H9 (cell line): Measurements from ENCODE around the gene NHERF2. TPM values are rescaled to one million over a fixed set of nuclear protein-coding genes. Genes with fewer than 3 reads are reported as not detected.
A peak's percentile ranks its signal among the peaks of the same experiment; 100 is the strongest.

Experiments used
- DNase-seq: peaks from one replicate; pipeline ENCODE4 v3.0.0-alpha.2; 2017
- H2AFZ ChIP-seq: one replicate; pipeline ENCODE4 v1.6.1; 2013; ENCODE audit warnings: mild to moderate bottlenecking, low read length, control low read depth, moderate library complexity
- H2AK5ac ChIP-seq: 2 replicates; pipeline ENCODE4 v1.6.1; 2013; ENCODE audit warnings: low read length, control low read depth, mixed read lengths; ENCODE audit not compliant: insufficient read length
- H2BK120ac ChIP-seq: one replicate; pipeline ENCODE4 v1.6.1; 2013; ENCODE audit warnings: low read depth, mild to moderate bottlenecking, low read length, control low read depth, inconsistent platforms; ENCODE audit not compliant: poor library complexity, severe bottlenecking
- H2BK12ac ChIP-seq: 2 replicates; pipeline ENCODE4 v1.6.1; 2013; ENCODE audit warnings: low read length, control low read depth, mixed read lengths, low read depth; ENCODE audit not compliant: insufficient read length
- H2BK15ac ChIP-seq: 2 replicates; pipeline ENCODE4 v1.6.1; 2013; ENCODE audit warnings: low read depth, low read length, control low read depth
- H2BK20ac ChIP-seq: one replicate; pipeline ENCODE4 v1.6.1; 2013; ENCODE audit warnings: low read depth, mild to moderate bottlenecking, low read length, control low read depth, inconsistent platforms; ENCODE audit not compliant: poor library complexity, severe bottlenecking
- H2BK5ac ChIP-seq: 2 replicates; pipeline ENCODE4 v1.6.1; 2013; ENCODE audit warnings: low read length, control low read depth, mixed read lengths; ENCODE audit not compliant: insufficient read length
- H3K14ac ChIP-seq: 2 replicates; pipeline ENCODE4 v1.6.1; 2013; ENCODE audit warnings: low read length, control low read depth; ENCODE audit not compliant: insufficient read depth
- H3K18ac ChIP-seq: 2 replicates; pipeline ENCODE4 v1.6.1; 2013; ENCODE audit warnings: low read depth, mild to moderate bottlenecking, mixed read lengths, low read length, control low read depth; ENCODE audit not compliant: insufficient read length
- H3K23ac ChIP-seq: 2 replicates; pipeline ENCODE4 v1.6.1; 2013; ENCODE audit warnings: low read length, control low read depth, mixed read lengths, low read depth; ENCODE audit not compliant: insufficient read length
- H3K23me2 ChIP-seq: 2 replicates; pipeline ENCODE4 v1.6.1; 2013; ENCODE audit warnings: low read depth, mild to moderate bottlenecking, mixed read lengths, low read length, control low read depth; ENCODE audit not compliant: insufficient read length, poor library complexity, severe bottlenecking
- H3K27ac ChIP-seq: 2 replicates; pipeline ENCODE4 v1.5.1; 2013; ENCODE audit warnings: low read length, control low read depth, mixed read lengths, low read depth; ENCODE audit not compliant: insufficient read length
- H3K27me3 ChIP-seq: 2 replicates; pipeline ENCODE4 v1.6.1; 2013; ENCODE audit warnings: low read length, control low read depth, inconsistent platforms; ENCODE audit not compliant: insufficient read depth
- H3K4ac ChIP-seq: 2 replicates; pipeline ENCODE4 v1.6.1; 2013; ENCODE audit warnings: low read depth, mild to moderate bottlenecking, control low read depth, inconsistent platforms, low read length, moderate library complexity
- H3K4me1 ChIP-seq: 2 replicates; pipeline ENCODE4 v1.6.1; 2013; ENCODE audit warnings: low read length, control low read depth, inconsistent platforms; ENCODE audit not compliant: insufficient read depth
- H3K4me2 ChIP-seq: 2 replicates; pipeline ENCODE4 v1.6.1; 2013; ENCODE audit warnings: low read length, control low read depth, mixed read lengths; ENCODE audit not compliant: insufficient read length, insufficient read depth
- H3K56ac ChIP-seq: 2 replicates; pipeline ENCODE4 v1.6.1; 2013; ENCODE audit warnings: low read depth, mild to moderate bottlenecking, mixed read lengths, low read length, control low read depth; ENCODE audit not compliant: insufficient read length
- H3K79me1 ChIP-seq: 2 replicates; pipeline ENCODE4 v1.6.1; 2013; ENCODE audit warnings: low read depth, mild to moderate bottlenecking, moderate library complexity, low read length, control low read depth, inconsistent platforms; ENCODE audit not compliant: insufficient read depth, poor library complexity, severe bottlenecking
- H3K79me2 ChIP-seq: 2 replicates; pipeline ENCODE4 v1.6.1; 2013; ENCODE audit warnings: low read length, control low read depth, inconsistent platforms; ENCODE audit not compliant: insufficient read depth
- H3K9ac ChIP-seq: 2 replicates; pipeline ENCODE4 v1.6.1; 2013; ENCODE audit warnings: low read length, control low read depth, mixed read lengths; ENCODE audit not compliant: insufficient read length; ENCODE audit errors: extremely low read depth
- H3K9me3 ChIP-seq: one replicate; pipeline ENCODE4 v1.6.1; 2013; ENCODE audit warnings: low read depth, low read length, inconsistent platforms; ENCODE audit not compliant: control insufficient read depth
- H3T11ph ChIP-seq: one replicate; pipeline ENCODE4 v1.6.1; 2013; ENCODE audit warnings: mild to moderate bottlenecking, low read length, control low read depth, inconsistent platforms
- H4K20me1 ChIP-seq: one replicate; pipeline ENCODE4 v1.6.1; 2013; ENCODE audit not compliant: control insufficient read depth, insufficient read length, insufficient read depth
- H4K5ac ChIP-seq: 2 replicates; pipeline ENCODE4 v1.6.1; 2013; ENCODE audit warnings: low read depth, mild to moderate bottlenecking, mixed read lengths, low read length, control low read depth; ENCODE audit not compliant: insufficient read length
- H4K8ac ChIP-seq: replicated peaks from 2 replicates; pipeline ENCODE4 v1.6.1; 2013; ENCODE audit warnings: low read length, control low read depth, mixed read lengths, low read depth; ENCODE audit not compliant: insufficient read length
- H4K91ac ChIP-seq: 2 replicates; pipeline ENCODE4 v1.6.1; 2013; ENCODE audit warnings: low read depth, mild to moderate bottlenecking, moderate library complexity, mixed read lengths, low read length, control low read depth; ENCODE audit not compliant: insufficient read length
- H3K27ac Mint-ChIP-seq, 3 experiments: 2 replicates in 2 of 3; 3 replicates in 1 of 3; pipeline ENCODE4 v1.8.0; 2020 to 2021; ENCODE audit warnings: mixed read lengths in 3 of 3, mild to moderate bottlenecking in 1 of 3, moderate library complexity in 1 of 3
- H3K27me3 Mint-ChIP-seq: 2 replicates; pipeline ENCODE4 v1.8.0; 2021; ENCODE audit warnings: low read depth, mild to moderate bottlenecking, moderate library complexity, mixed read lengths
- H3K36me3 Mint-ChIP-seq, 3 experiments: 2 replicates in 2 of 3; 3 replicates in 1 of 3; pipeline ENCODE4 v1.8.0; 2020 to 2021; ENCODE audit warnings: low read depth in 3 of 3, mixed read lengths in 3 of 3; ENCODE audit not compliant: insufficient read depth in 1 of 3
- H3K4me1 Mint-ChIP-seq, 2 experiments: 2 replicates each; pipeline ENCODE4 v1.8.0; 2020; ENCODE audit warnings: mixed read lengths in 2 of 2
- H3K4me3 Mint-ChIP-seq, 2 experiments: 2 replicates in 1 of 2; 3 replicates in 1 of 2; pipeline ENCODE4 v1.8.0; 2020 to 2021; ENCODE audit warnings: mild to moderate bottlenecking in 2 of 2, mixed read lengths in 2 of 2, moderate library complexity in 1 of 2
- H3K9me3 Mint-ChIP-seq, 2 experiments: 2 replicates in 1 of 2; 3 replicates in 1 of 2; pipeline ENCODE4 v1.8.0; 2020; ENCODE audit warnings: mild to moderate bottlenecking in 2 of 2, mixed read lengths in 2 of 2, moderate library complexity in 1 of 2
- WGBS: extraction: QIAGEN DNeasy Blood & Tissue Kit; methylation state at CpG from one replicate; pipeline ENCODE4 v1.1.7; 2013; ENCODE audit warnings: missing lambda C conversion rate, low lambda C conversion rate, mixed read lengths; ENCODE audit not compliant: insufficient read length; ENCODE audit errors: extremely low coverage; 5-methylcytosine and 5-hydroxymethylcytosine counted together
- total RNA-seq: library from RNA; stranded (reverse); gene quantifications from 2 replicates; pipeline ENCODE4 v1.2.1, GENCODE V29; 2021
- TF ChIP-seq, protein P1 (sequence below): fragments of 200-600 bp; sonication (generic); conservative IDR thresholded peaks from 3 replicates; pipeline ENCODE4 v1.8.0; 2021; ENCODE audit warnings: antibody characterized with exemption, mild to moderate bottlenecking

Gene NHERF2
- total RNA-seq, 1 experiment from 2014 or later: 15.3 TPM

DNA sequence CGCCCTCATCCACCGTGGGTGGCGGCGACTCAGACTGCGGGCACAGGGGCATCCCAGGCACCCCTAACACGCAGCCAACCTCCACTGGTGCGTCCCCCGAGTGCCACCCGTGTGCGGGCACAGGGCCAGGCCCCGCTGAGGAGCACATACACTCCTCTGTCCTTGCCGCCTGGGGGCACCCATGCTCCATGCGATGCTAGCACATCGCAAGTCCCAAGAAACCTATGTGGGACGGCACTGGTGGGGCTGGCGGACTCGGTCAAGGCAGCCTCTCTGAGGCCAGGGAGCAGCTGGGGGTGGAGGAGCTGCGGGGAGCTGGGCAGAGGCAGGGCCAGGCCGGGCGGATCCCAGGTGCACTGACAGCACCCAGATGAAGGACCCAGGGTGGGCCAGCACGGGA is 21.1 kb upstream of the NHERF2 start:
- H4K5ac ChIP-seq: no peak overlapping the region
- H3K4ac ChIP-seq: no peak overlapping the region
- no peak overlapping the region for H3K9ac ChIP-seq
- peaks cover 6% of the 10 kb centered on the region; the same call in 1 of the 2 replicates for H3K4me1 ChIP-seq
- peaks cover 26% of the 10 kb centered on the region; the same call in 1 of the 2 replicates for H3K79me2 ChIP-seq
- H3K27me3 ChIP-seq: no peaks in the 10 kb centered on the region
- peaks cover 22 to 36% of the 10 kb centered on the region in 2 experiments for H3K4me1 Mint-ChIP-seq
- H2BK20ac ChIP-seq: no peak overlapping the region
- no CpG with 5 or more reads among the region's 21 CpGs for WGBS
- H3K36me3 Mint-ChIP-seq: peaks cover 18 to 33% (median 31%) of the 10 kb centered on the region in 3 experiments
- H3K9me3 Mint-ChIP-seq: no peaks in the 10 kb centered on the region; a peak in 1 of 5 replicates
- DNase-seq: peak; percentile 70
- no peak overlapping the region for H3K18ac ChIP-seq
- H2AK5ac ChIP-seq: no peak overlapping the region
- no peaks in the 10 kb centered on the region for H4K20me1 ChIP-seq
- peaks cover 11% of the 10 kb centered on the region for H3K23me2 ChIP-seq
- H2BK15ac ChIP-seq: no peak overlapping the region
- no peak overlapping the region for H2BK120ac ChIP-seq
- H2BK5ac ChIP-seq: no peak overlapping the region
- H4K91ac ChIP-seq: no peak overlapping the region
- H3T11ph ChIP-seq: no peak overlapping the region
- H2BK12ac ChIP-seq: no peak overlapping the region
- H3K27ac Mint-ChIP-seq: no peak overlapping the region; a peak in 1 of 7 replicates
- peak overlapping the region in 1 of 2 experiments; percentile 48; a peak in 1 of 5 replicates for H3K4me3 Mint-ChIP-seq
- H3K27me3 Mint-ChIP-seq: no peaks in the 10 kb centered on the region; the same call in 1 of the 2 replicates
- no peak overlapping the region for H3K27ac ChIP-seq
- no peak overlapping the region for H2AFZ ChIP-seq
- no peak overlapping the region for H3K14ac ChIP-seq
- no peak overlapping the region for H3K56ac ChIP-seq
- no peak overlapping the region for H4K8ac ChIP-seq
- H3K79me1 ChIP-seq: peaks cover 24% of the 10 kb centered on the region
- TF ChIP-seq, protein P1, sequence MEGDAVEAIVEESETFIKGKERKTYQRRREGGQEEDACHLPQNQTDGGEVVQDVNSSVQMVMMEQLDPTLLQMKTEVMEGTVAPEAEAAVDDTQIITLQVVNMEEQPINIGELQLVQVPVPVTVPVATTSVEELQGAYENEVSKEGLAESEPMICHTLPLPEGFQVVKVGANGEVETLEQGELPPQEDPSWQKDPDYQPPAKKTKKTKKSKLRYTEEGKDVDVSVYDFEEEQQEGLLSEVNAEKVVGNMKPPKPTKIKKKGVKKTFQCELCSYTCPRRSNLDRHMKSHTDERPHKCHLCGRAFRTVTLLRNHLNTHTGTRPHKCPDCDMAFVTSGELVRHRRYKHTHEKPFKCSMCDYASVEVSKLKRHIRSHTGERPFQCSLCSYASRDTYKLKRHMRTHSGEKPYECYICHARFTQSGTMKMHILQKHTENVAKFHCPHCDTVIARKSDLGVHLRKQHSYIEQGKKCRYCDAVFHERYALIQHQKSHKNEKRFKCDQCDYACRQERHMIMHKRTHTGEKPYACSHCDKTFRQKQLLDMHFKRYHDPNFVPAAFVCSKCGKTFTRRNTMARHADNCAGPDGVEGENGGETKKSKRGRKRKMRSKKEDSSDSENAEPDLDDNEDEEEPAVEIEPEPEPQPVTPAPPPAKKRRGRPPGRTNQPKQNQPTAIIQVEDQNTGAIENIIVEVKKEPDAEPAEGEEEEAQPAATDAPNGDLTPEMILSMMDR: peak; percentile 44
- no peaks in the 10 kb centered on the region for H3K9me3 ChIP-seq
- H3K23ac ChIP-seq: no peak overlapping the region
- H3K4me2 ChIP-seq: no peak overlapping the region
